ENCODE data around the gene TMEM150C.
A peak's percentile ranks its signal among the peaks of the same experiment; 100 is the strongest.

TMEM150C gene

DNA sequence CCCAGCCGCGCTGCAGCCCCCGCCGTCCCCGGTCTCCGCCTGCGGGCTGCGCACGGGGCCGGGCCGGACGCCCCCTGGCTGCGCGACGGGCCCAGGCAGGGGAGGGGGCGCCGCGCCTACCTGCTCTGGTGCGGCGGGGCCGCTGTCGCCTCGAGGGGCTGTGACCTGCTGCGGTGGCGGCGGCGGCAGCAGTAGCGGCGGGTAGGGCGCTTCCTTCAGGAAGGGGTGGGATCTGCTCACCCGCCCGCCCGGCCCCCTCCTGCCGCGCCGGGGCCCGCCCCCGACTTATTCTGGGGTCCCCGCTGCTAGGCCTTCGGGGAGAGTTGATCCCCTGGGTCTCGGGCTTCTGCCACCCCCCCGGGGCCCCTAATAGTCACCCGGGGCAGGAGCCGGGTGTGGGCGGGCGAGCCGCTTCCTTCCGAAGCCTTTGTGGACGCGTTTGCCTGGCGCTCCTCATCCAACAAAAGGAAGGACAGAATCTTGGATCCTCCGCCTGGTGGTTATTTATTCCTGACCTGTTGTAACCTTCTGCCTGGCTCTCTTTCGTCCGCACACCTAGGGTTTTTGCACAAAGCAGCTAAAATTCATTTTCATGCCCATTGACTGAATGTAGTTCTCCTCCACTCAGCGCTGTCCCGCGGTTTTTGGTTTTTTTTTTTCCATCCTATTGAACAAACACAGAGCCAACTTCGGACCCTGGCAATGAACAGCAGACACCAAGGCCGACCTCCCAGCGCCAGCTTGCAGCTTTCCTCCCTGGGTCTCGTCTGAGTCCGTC, at the start of gene TMEM150C:
TMEM150C (minus strand) TSS at position 203 of the 778 bp plus-strand sequence. CDS start 57,331 bp downstream, outside the sequence.
- Mint-ChIP-seq H3K9me3 (no peaks in the 10 kb centered on the region), H3K4me3 (peak within 1 kb of the TSS; percentile 74), H3K4me1 (ENCODE audit: low read depth) (peaks cover 11% of the 10 kb centered on the region), H3K27me3 (peaks cover 67% of the 10 kb centered on the region), H3K27ac (no peak within 1 kb of the TSS), H3K36me3 (ENCODE audit: low read depth) (no peaks in the 10 kb centered on the region)
- peak; percentile 35 for DNase-seq

- H3K4me3 Mint-ChIP-seq, result no peak overlapping the region
These were observed 49.7 kb upstream of the TMEM150C start for GRCh38 chr4:82611527-82611926.

DNA sequence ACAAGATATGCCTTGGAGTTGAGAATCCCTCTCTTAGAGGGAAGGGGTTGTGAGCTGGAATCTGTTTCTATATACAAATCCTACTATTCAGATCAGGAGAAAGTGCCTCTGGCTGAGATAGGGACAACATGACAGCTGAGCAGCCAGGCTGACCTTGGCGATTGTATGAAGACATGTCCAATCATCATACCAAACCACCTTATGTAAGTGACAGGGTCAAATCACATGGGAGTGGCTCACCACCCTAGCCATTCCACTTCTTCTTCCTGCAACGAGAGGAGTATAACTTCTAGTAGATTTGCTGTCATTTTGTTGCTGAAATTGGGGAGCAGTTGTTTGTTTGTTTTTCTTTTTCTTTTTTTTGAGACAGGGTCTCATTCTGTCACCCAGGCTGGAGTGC, 48.3 kb upstream of the TMEM150C start:
- H3K4me1 Mint-ChIP-seq (ENCODE audit: low read depth), result no peaks in the 10 kb centered on the region
- H3K36me3 Mint-ChIP-seq (ENCODE audit: low read depth), result no peaks in the 10 kb centered on the region
- no peak overlapping the region for H3K27ac Mint-ChIP-seq
- no peaks in the 10 kb centered on the region for H3K9me3 Mint-ChIP-seq
- H3K27me3 Mint-ChIP-seq, result no peaks in the 10 kb centered on the region
- H3K4me3 Mint-ChIP-seq, result no peak overlapping the region
- DNase-seq, result no peak

More at GRCh38 chr4:82611527-82611926, 49.7 kb upstream of the TMEM150C start:
- Mint-ChIP-seq H3K4me1 (ENCODE audit: low read depth) (no peaks in the 10 kb centered on the region), H3K9me3 (no peaks in the 10 kb centered on the region), H3K27ac (no peak overlapping the region), H3K27me3 (no peaks in the 10 kb centered on the region), H3K36me3 (ENCODE audit: low read depth) (no peaks in the 10 kb centered on the region)
- DNase-seq, result no peak

DNA sequence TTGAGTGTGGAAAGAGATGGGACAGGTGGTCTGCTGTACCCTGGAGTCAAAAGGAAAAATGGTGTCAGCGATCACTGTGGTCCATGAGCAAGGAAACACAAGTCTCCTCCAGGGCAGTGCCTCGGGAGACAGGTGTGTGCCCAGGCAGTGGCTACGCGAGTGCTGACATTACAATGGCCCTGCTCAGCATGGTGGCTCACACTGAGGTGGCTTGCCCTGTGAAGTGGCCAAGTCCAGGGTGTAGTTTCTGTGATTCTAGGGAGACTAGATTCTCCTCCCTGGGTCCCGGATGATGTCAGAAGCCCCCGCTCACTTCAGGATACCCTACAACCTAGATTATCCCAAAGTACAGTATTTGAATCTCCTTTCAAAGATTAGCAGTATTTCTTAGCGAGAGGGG, 44.8 kb upstream of the TMEM150C start:
- H3K27me3 Mint-ChIP-seq, result no peaks in the 10 kb centered on the region
- H3K4me1 Mint-ChIP-seq (ENCODE audit: low read depth), result no peaks in the 10 kb centered on the region
- H3K9me3 Mint-ChIP-seq, result no peaks in the 10 kb centered on the region
- DNase-seq, result no peak
- no peak overlapping the region for H3K27ac Mint-ChIP-seq
- H3K4me3 Mint-ChIP-seq, result no peak overlapping the region
- no peaks in the 10 kb centered on the region for H3K36me3 Mint-ChIP-seq (ENCODE audit: low read depth)

DNA sequence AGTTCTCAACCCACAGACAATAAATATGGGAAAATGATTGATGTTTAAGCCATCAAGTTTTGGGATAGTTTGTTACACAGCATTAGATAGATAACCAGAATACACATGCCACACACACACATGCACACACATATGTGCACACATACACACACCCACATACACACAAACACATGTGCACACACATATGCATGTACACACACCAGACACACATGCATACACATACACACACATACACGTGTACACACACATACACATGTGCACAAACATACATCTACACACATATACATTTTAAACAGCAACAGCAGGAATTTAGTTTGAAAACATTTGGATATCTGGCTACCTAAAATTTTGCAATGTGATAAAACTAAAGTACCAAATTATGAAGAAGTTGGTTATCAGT, 42.7 kb upstream of the TMEM150C start:
- Mint-ChIP-seq H3K4me1 (ENCODE audit: low read depth) (no peaks in the 10 kb centered on the region), H3K27ac (no peak overlapping the region), H3K9me3 (no peaks in the 10 kb centered on the region), H3K36me3 (ENCODE audit: low read depth) (no peaks in the 10 kb centered on the region), H3K4me3 (no peak overlapping the region), H3K27me3 (peaks cover 4% of the 10 kb centered on the region)
- no peak for DNase-seq

- no peaks in the 10 kb centered on the region for H3K9me3 Mint-ChIP-seq
- no peaks in the 10 kb centered on the region for H3K36me3 Mint-ChIP-seq (ENCODE audit: low read depth)
- H3K27me3 Mint-ChIP-seq, result peaks cover 6% of the 10 kb centered on the region
- H3K27ac Mint-ChIP-seq, result no peak overlapping the region
- no peak overlapping the region for H3K4me3 Mint-ChIP-seq
- no peak for DNase-seq
- no peaks in the 10 kb centered on the region for H3K4me1 Mint-ChIP-seq (ENCODE audit: low read depth)
These were observed 39.6 kb upstream of the TMEM150C start for GRCh38 chr4:82601242-82602015.

- no peak overlapping the region for H3K4me3 Mint-ChIP-seq
These were observed 37.5 kb upstream of the TMEM150C start for GRCh38 chr4:82599336-82599735.

DNA sequence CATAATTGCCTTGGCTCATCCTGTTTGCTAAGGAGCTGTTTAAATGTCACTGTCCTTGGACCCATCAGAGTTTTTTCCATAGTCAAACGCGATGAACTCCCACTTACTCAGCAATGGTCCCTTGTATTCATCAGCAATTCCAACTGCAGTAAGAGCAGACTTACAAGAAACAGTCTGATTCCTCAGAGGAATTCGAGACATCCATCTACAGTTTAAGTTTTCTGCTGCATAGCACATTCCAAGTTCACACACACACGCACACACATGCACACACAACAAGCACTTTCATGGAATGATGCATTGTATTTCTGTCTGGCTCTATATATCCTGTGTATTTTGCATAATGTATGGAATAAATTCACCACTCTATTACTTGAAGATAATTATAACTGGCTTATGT, 32.7 kb upstream of the TMEM150C start:
- Mint-ChIP-seq H3K27me3 (peaks cover 23% of the 10 kb centered on the region), H3K36me3 (ENCODE audit: low read depth) (no peaks in the 10 kb centered on the region), H3K4me3 (no peak overlapping the region), H3K27ac (no peak overlapping the region), H3K4me1 (ENCODE audit: low read depth) (no peaks in the 10 kb centered on the region), H3K9me3 (no peaks in the 10 kb centered on the region)
- DNase-seq, result no peak

More at GRCh38 chr4:82599336-82599735, 37.5 kb upstream of the TMEM150C start:
- no peaks in the 10 kb centered on the region for H3K4me1 Mint-ChIP-seq (ENCODE audit: low read depth)
- no peaks in the 10 kb centered on the region for H3K9me3 Mint-ChIP-seq
- H3K27me3 Mint-ChIP-seq, result peaks cover 12% of the 10 kb centered on the region
- H3K36me3 Mint-ChIP-seq (ENCODE audit: low read depth), result no peaks in the 10 kb centered on the region
- no peak for DNase-seq
- no peak overlapping the region for H3K27ac Mint-ChIP-seq

- H3K9me3 Mint-ChIP-seq, result no peaks in the 10 kb centered on the region
- no peak for DNase-seq
These were observed 31.6 kb upstream of the TMEM150C start for GRCh38 chr4:82593411-82593810.

GRCh38 chr4:82592639-82593038, 30.9 kb upstream of the TMEM150C start:
- no peak overlapping the region for H3K4me3 Mint-ChIP-seq
- H3K9me3 Mint-ChIP-seq, result no peaks in the 10 kb centered on the region
- H3K4me1 Mint-ChIP-seq (ENCODE audit: low read depth), result no peaks in the 10 kb centered on the region
- no peaks in the 10 kb centered on the region for H3K36me3 Mint-ChIP-seq (ENCODE audit: low read depth)
- peaks cover 30% of the 10 kb centered on the region for H3K27me3 Mint-ChIP-seq
- DNase-seq, result no peak
- no peak overlapping the region for H3K27ac Mint-ChIP-seq

More at GRCh38 chr4:82593411-82593810, 31.6 kb upstream of the TMEM150C start:
- Mint-ChIP-seq H3K36me3 (ENCODE audit: low read depth) (no peaks in the 10 kb centered on the region), H3K27ac (no peak overlapping the region), H3K4me3 (no peak overlapping the region), H3K4me1 (ENCODE audit: low read depth) (no peaks in the 10 kb centered on the region), H3K27me3 (peaks cover 28% of the 10 kb centered on the region)

- H3K27ac Mint-ChIP-seq, result no peak overlapping the region
- no peak for DNase-seq
- peaks cover 30% of the 10 kb centered on the region for H3K27me3 Mint-ChIP-seq
- no peak overlapping the region for H3K4me3 Mint-ChIP-seq
- H3K36me3 Mint-ChIP-seq (ENCODE audit: low read depth), result no peaks in the 10 kb centered on the region
- no peaks in the 10 kb centered on the region for H3K9me3 Mint-ChIP-seq
- H3K4me1 Mint-ChIP-seq (ENCODE audit: low read depth), result no peaks in the 10 kb centered on the region
These were observed 29.8 kb upstream of the TMEM150C start for GRCh38 chr4:82591592-82591991.

DNA sequence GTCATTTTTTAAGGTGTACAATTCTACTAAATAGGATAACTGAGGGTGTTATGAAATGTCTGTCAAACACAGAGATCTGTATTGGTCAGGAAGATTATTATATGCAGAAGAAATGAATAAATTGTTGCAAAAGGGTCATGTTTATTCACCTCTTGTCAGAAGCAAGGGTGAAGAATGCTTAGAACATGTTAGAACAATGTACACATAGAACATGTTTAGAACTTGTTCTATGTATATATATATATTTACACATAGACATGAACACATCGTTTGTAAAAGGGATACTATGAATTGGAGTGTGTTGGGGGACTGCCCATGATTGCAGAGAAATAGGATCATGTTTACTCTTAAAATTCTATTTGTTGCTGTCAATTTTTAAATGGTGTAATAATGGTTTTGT, 28.0 kb upstream of the TMEM150C start:
- H3K4me1 Mint-ChIP-seq (ENCODE audit: low read depth), result no peaks in the 10 kb centered on the region
- H3K9me3 Mint-ChIP-seq, result no peaks in the 10 kb centered on the region
- H3K36me3 Mint-ChIP-seq (ENCODE audit: low read depth), result no peaks in the 10 kb centered on the region
- H3K27ac Mint-ChIP-seq, result no peak overlapping the region
- DNase-seq, result no peak
- H3K27me3 Mint-ChIP-seq, result peaks cover 27% of the 10 kb centered on the region
- H3K4me3 Mint-ChIP-seq, result no peak overlapping the region

DNA sequence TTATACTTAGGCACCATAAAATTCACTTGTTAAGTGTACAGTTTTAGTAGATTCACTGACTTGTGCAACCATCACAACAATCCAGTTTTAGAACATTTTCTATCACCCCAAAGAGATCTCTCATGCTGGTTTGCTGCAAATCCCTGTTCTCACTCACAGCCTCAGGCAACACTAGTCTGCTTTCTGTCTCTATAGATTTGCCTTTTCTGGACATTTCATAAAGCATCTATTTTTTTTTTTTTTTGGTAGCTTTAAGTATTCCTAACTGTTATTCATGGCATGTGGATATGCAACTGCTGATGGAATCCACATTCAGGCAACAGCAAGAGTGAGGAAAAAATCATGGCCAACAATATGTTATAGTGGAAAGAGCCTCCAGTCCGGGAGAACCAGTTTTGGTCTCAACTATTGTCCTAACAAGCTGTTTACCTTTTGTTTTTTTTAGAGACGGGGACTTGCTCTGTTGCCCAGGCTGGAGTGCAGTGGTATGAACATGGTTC, 27.0 kb upstream of the TMEM150C start:
- no peak overlapping the region for H3K4me3 Mint-ChIP-seq
- H3K27me3 Mint-ChIP-seq, result peaks cover 18% of the 10 kb centered on the region
- no peaks in the 10 kb centered on the region for H3K9me3 Mint-ChIP-seq
- H3K4me1 Mint-ChIP-seq (ENCODE audit: low read depth), result no peaks in the 10 kb centered on the region
- no peaks in the 10 kb centered on the region for H3K36me3 Mint-ChIP-seq (ENCODE audit: low read depth)
- no peak for DNase-seq
- H3K27ac Mint-ChIP-seq, result no peak overlapping the region

GRCh38 chr4:82587826-82588540, 26.2 kb upstream of the TMEM150C start:
- DNase-seq, result no peak
- Mint-ChIP-seq H3K27me3 (peaks cover 15% of the 10 kb centered on the region), H3K9me3 (no peaks in the 10 kb centered on the region), H3K4me3 (no peak overlapping the region), H3K27ac (no peak overlapping the region), H3K36me3 (ENCODE audit: low read depth) (no peaks in the 10 kb centered on the region), H3K4me1 (ENCODE audit: low read depth) (no peaks in the 10 kb centered on the region)

Data from activated T-cell treated with anti-CD3 and anti-CD28 coated beads, Interleukin-2, amount 50 U/mL, for 24 hours (primary cell).